SU-DHL-6 (cell line): ENCODE measurements around the gene PMS2.

ENCODE experiments used
- H2AFZ ChIP-seq: fragments of 200-600 bp; sonication (generic); 2 replicates; pipeline ENCODE4 v1.6.1; 2014; ENCODE audit warnings: low read depth, mild to moderate bottlenecking, moderate library complexity, mixed read lengths, antibody characterized with exemption, low read length; ENCODE audit not compliant: severe bottlenecking
- H3F3A ChIP-seq: fragments of 200-600 bp; shearing (Covaris generic); 2 replicates; pipeline ENCODE4 v1.6.0; 2016; ENCODE audit warnings: antibody characterized with exemption, mild to moderate bottlenecking; ENCODE audit not compliant: insufficient read depth
- H3K27ac ChIP-seq: fragments of 200-600 bp; sonication (generic); 2 replicates; pipeline ENCODE4 v1.5.1; 2016; ENCODE audit warnings: low read depth, mild to moderate bottlenecking, low read length, moderate library complexity, mixed read lengths
- H3K27me3 ChIP-seq: fragments of 200-600 bp; sonication (generic), shearing (Covaris generic); 2 replicates; pipeline ENCODE4 v1.6.0; 2014; ENCODE audit warnings: mild to moderate bottlenecking, low read length
- H3K36me3 ChIP-seq: fragments of 200-600 bp; sonication (generic); 2 replicates; pipeline ENCODE4 v1.6.1; 2014; ENCODE audit warnings: mild to moderate bottlenecking, low read length, mixed read lengths
- H3K4me2 ChIP-seq: fragments of 300-600, 200-600 bp; shearing (Covaris generic), sonication (generic); 2 replicates; pipeline ENCODE4 v1.6.0; 2014; ENCODE audit warnings: low read length, low read depth, mild to moderate bottlenecking; ENCODE audit not compliant: poor library complexity, severe bottlenecking
- H3K4me3 ChIP-seq: fragments of 200-600 bp; sonication (generic); 2 replicates; pipeline ENCODE4 v1.5.1; 2014; ENCODE audit warnings: antibody characterized with exemption, low read length, mild to moderate bottlenecking, mixed read lengths; ENCODE audit not compliant: insufficient read depth, poor library complexity, severe bottlenecking
- H3K79me2 ChIP-seq: fragments of 200-600 bp; sonication (generic); 2 replicates; pipeline ENCODE4 v1.6.1; 2014; ENCODE audit warnings: mild to moderate bottlenecking, low read length, moderate library complexity; ENCODE audit not compliant: insufficient read depth
- H3K9ac ChIP-seq: fragments of 200-600 bp; sonication (generic); 2 replicates; pipeline ENCODE4 v1.7.0; 2014; ENCODE audit warnings: mild to moderate bottlenecking, low read length
- H3K9me2 ChIP-seq: fragments of 200-600 bp; sonication (generic); replicated peaks from 2 replicates; pipeline ENCODE4 v1.6.1; 2014; ENCODE audit warnings: low read length; ENCODE audit not compliant: insufficient read depth
- H3K9me3 ChIP-seq: fragments of 200-600 bp; sonication (generic); 2 replicates; pipeline ENCODE4 v1.6.1; 2014; ENCODE audit warnings: low read length, mixed read lengths; ENCODE audit not compliant: insufficient read depth
- H4K20me1 ChIP-seq: fragments of 200-600 bp; sonication (generic); 2 replicates; pipeline ENCODE4 v1.6.1; 2014; ENCODE audit warnings: low read depth, mild to moderate bottlenecking, antibody characterized with exemption, low read length, moderate library complexity, mixed read lengths
- CTCF ChIP-seq: fragments of 200-600 bp; sonication (generic); IDR thresholded peaks from one replicate; pipeline ENCODE4 v1.5.1; 2017; ENCODE audit warnings: antibody characterized with exemption, mild to moderate bottlenecking, low read length, moderate library complexity; ENCODE audit not compliant: insufficient read depth, poor library complexity, severe bottlenecking
- EZH2phosphoT487 ChIP-seq: fragments of 200-600 bp; sonication (generic), shearing (Covaris generic); conservative IDR thresholded peaks from 2 replicates; pipeline ENCODE4 v1.6.1; 2018; ENCODE audit warnings: mild to moderate bottlenecking, antibody characterized with exemption, low read length, moderate library complexity, mixed read lengths

Gene PMS2

DNA sequence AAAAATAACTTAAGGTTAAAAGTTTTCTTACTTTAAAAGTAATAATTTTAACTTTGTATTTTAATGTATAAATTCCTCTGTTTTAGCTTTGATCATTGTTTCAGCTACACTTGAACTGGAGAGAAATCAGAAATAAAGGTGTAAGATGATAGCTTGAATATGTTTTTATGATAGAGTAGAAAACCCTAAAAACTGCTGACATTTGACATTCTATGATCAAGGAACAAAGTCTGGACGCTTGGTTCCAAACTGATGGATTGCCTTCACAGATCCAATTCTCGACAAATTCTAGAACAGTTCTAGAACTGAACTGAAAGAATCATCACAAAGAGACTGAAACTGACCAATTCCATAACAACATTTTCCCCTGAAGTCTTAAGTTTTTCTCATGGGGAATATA is 22.1 kb upstream of the PMS2 start, which contains the start of gene ANKRD61:
Gene ANKRD61, plus strand, starts transcription at position 389 of the 400 bp plus-strand sequence. Its CDS starts 0 bp downstream, at position 389.
- Histone ChIP-seq H3K4me3 (no peak within 1 kb of the TSS), H3K36me3 (peaks cover 12% of the 10 kb centered on the region), H3K79me2 (peaks cover 7% of the 10 kb centered on the region; the same call in 1 of the 2 replicates)

GRCh38 chr7:6028563-6028962 is 19.7 kb upstream of the PMS2 start:
- H3K27me3 ChIP-seq, result no peaks in the 10 kb centered on the region
- H3K27ac ChIP-seq, result no peak overlapping the region
- H4K20me1 ChIP-seq, result no peaks in the 10 kb centered on the region
- no peak overlapping the region for H3K4me3 ChIP-seq
- H3K79me2 ChIP-seq, result peaks cover 7% of the 10 kb centered on the region; the same call in 1 of the 2 replicates
- peaks cover 9% of the 10 kb centered on the region for H3K36me3 ChIP-seq
- H3K9me2 ChIP-seq, result no peaks in the 10 kb centered on the region
- no peak overlapping the region for H2AFZ ChIP-seq
- TF ChIP-seq CTCF, result no peak
- no peak for TF ChIP-seq EZH2phosphoT487
- H3K9me3 ChIP-seq, result no peaks in the 10 kb centered on the region
- no peak overlapping the region for H3K9ac ChIP-seq
- peaks cover 11% of the 10 kb centered on the region for H3F3A ChIP-seq
- H3K4me2 ChIP-seq, result no peak overlapping the region

More for the DNA sequence above, 22.1 kb upstream of the PMS2 start, which contains the start of gene ANKRD61:
- no peaks in the 10 kb centered on the region for H4K20me1 ChIP-seq
- H3K9me3 ChIP-seq, result no peaks in the 10 kb centered on the region
- no peak within 1 kb of the TSS for H3K9ac ChIP-seq
- no peak within 1 kb of the TSS for H3K4me2 ChIP-seq
- no peak within 1 kb of the TSS for H3K27ac ChIP-seq
- no peaks in the 10 kb centered on the region for H3F3A ChIP-seq
- no peaks in the 10 kb centered on the region for H3K27me3 ChIP-seq
- H2AFZ ChIP-seq, result no peak within 1 kb of the TSS
- no peaks in the 10 kb centered on the region for H3K9me2 ChIP-seq
- no peak for TF ChIP-seq EZH2phosphoT487
- no peak for TF ChIP-seq CTCF

- no peak overlapping the region for H3K4me2 ChIP-seq
Measured at GRCh38 chr7:6027806-6028365, 19.0 kb upstream of the PMS2 start.

More at GRCh38 chr7:6027806-6028365, 19.0 kb upstream of the PMS2 start:
- no peak overlapping the region for H3K27ac ChIP-seq
- H2AFZ ChIP-seq, result no peak overlapping the region
- TF ChIP-seq CTCF (no peak), EZH2phosphoT487 (no peak)
- peaks cover 13% of the 10 kb centered on the region for H3K36me3 ChIP-seq
- H3K9ac ChIP-seq, result no peak overlapping the region
- H3K79me2 ChIP-seq, result peaks cover 7% of the 10 kb centered on the region; the same call in 1 of the 2 replicates
- peaks cover 11% of the 10 kb centered on the region for H3F3A ChIP-seq
- H3K9me2 ChIP-seq, result no peaks in the 10 kb centered on the region
- no peaks in the 10 kb centered on the region for H3K27me3 ChIP-seq
- H4K20me1 ChIP-seq, result no peaks in the 10 kb centered on the region
- H3K4me3 ChIP-seq, result no peak overlapping the region
- no peaks in the 10 kb centered on the region for H3K9me3 ChIP-seq
